Endothelial cell of umbilical vein (primary cell): Measurements from ENCODE around the gene PTPN12. TPM values are rescaled to one million over a fixed set of nuclear protein-coding genes. Genes with fewer than 3 reads are reported as not detected.

ENCODE experiments used
- BruUV-seq: library from RNA; stranded (reverse); fragments of 400-500 nt; replicated peaks from 2 replicates; lab custom pipeline; 2021; lab: Mats Ljungman, UMichigan
- CTCF ChIA-PET: fragments of 300-600, 350-600 bp; sonication (Branson Sonifier 250); formaldehyde crosslinking; loops from one replicate; lab custom pipeline; 2021; ENCODE audit warnings: antibody characterized with exemption, inconsistent platforms; lab: Charles Lee
- POLR2A ChIA-PET: fragments of 300-600, 350-600 bp; sonication (Branson Sonifier 250); formaldehyde crosslinking; loops from one replicate; lab custom pipeline; 2021; ENCODE audit warnings: antibody characterized with exemption, inconsistent platforms; lab: Charles Lee
- DNase-seq: peaks from one replicate; pipeline ENCODE4 v3.0.0-alpha.2; 2011; ENCODE audit warnings: low read depth, low spot score
- FAIRE-seq: peaks from 2 replicates; lab custom pipeline; 2011; peaks lifted over from hg19 to GRCh38; lab: Jason Lieb, UNC
- H2AFZ ChIP-seq: 2 replicates; pipeline ENCODE4 v1.6.0; 2012; ENCODE audit warnings: low read depth, low read length, control low read depth, inconsistent platforms
- H3K27ac ChIP-seq: 2 replicates; pipeline ENCODE4 v1.5.1; 2011; ENCODE audit warnings: low read depth, mild to moderate bottlenecking, control low read depth, low read length, moderate library complexity; ENCODE audit not compliant: insufficient read depth
- H3K27me3 ChIP-seq, 2 experiments: 2 replicates each; pipeline versions ENCODE4 v1.6.0 to v1.6.1; 2011; ENCODE audit warnings: low read length in 2 of 2, mixed read lengths in 1 of 2; ENCODE audit not compliant: control insufficient read depth in 2 of 2, insufficient read depth in 2 of 2
- H3K36me3 ChIP-seq, 2 experiments: 2 replicates in 1 of 2; 3 replicates in 1 of 2; pipeline ENCODE4 v1.5.1; 2011; ENCODE audit warnings: low read length in 2 of 2, mild to moderate bottlenecking in 1 of 2, moderate library complexity in 1 of 2; ENCODE audit not compliant: control insufficient read depth in 2 of 2, insufficient read depth in 2 of 2; ENCODE audit errors: extremely low read depth in 1 of 2
- H3K4me1 ChIP-seq: 3 replicates; pipeline ENCODE4 v1.5.1; 2011; ENCODE audit warnings: mild to moderate bottlenecking, low read length; ENCODE audit not compliant: control insufficient read depth, insufficient read depth; ENCODE audit errors: extremely low read depth
- H3K4me2 ChIP-seq: 2 replicates; pipeline ENCODE4 v1.6.1; 2011; ENCODE audit warnings: low read length, control low read depth, mixed read lengths; ENCODE audit not compliant: insufficient read depth
- H3K4me3 ChIP-seq, 3 experiments: fragments of 200-600 bp in 1 of 3; sonication (generic), shearing (Covaris generic) in 1 of 3; replicated peaks in 1 of 3; 2 replicates each; pipeline ENCODE4 v1.5.1; 2011 to 2016; ENCODE audit warnings: control low read depth in 3 of 3, low read length in 3 of 3, mild to moderate bottlenecking in 2 of 3, inconsistent platforms in 1 of 3, low read depth in 1 of 3, moderate library complexity in 1 of 3; ENCODE audit not compliant: insufficient read depth in 1 of 3
- H3K79me2 ChIP-seq: 2 replicates; pipeline ENCODE4 v1.6.0; 2012; ENCODE audit warnings: low read length, inconsistent platforms; ENCODE audit not compliant: control insufficient read depth, insufficient read depth
- H3K9ac ChIP-seq: replicated peaks from 2 replicates; pipeline ENCODE3; 2011; ENCODE audit warnings: low read length, control low read depth; ENCODE audit not compliant: insufficient read depth; ENCODE audit errors: extremely low read depth
- H3K9me1 ChIP-seq: replicated peaks from 3 replicates; pipeline ENCODE4 v1.6.0; 2011; ENCODE audit warnings: mild to moderate bottlenecking, low read length; ENCODE audit not compliant: control insufficient read depth, insufficient read depth; ENCODE audit errors: extremely low read depth
- H3K9me3 ChIP-seq: replicated peaks from 2 replicates; pipeline ENCODE4 v1.5.1; 2012; ENCODE audit warnings: low read length, inconsistent platforms; ENCODE audit not compliant: control insufficient read depth, insufficient read depth
- H4K20me1 ChIP-seq: replicated peaks from 2 replicates; pipeline ENCODE3; 2011; ENCODE audit warnings: mild to moderate bottlenecking, low read length; ENCODE audit not compliant: control insufficient read depth, insufficient read depth; ENCODE audit errors: extremely low read depth
- CTCF ChIP-seq, 2 donors: IDR thresholded peaks; 1 replicate in 1 of 2; 2 replicates in 1 of 2; pipeline ENCODE4 v1.5.1; 2011; ENCODE audit warnings: low read length in 2 of 2, mild to moderate bottlenecking in 2 of 2, moderate library complexity in 2 of 2, control low read depth in 1 of 2, inconsistent platforms in 1 of 2, low read depth in 1 of 2; ENCODE audit not compliant: insufficient read depth in 1 of 2; ENCODE audit errors: extremely low read depth in 1 of 2
- EZH2 ChIP-seq: IDR thresholded peaks from 2 replicates; pipeline ENCODE4 v1.6.1; 2012; ENCODE audit warnings: borderline replicate concordance, low read depth, mild to moderate bottlenecking, moderate library complexity, low read length, inconsistent platforms; ENCODE audit not compliant: severe bottlenecking
- FOS ChIP-seq: IDR thresholded peaks from 2 replicates; pipeline ENCODE4 v1.6.1; 2011; ENCODE audit warnings: mild to moderate bottlenecking, low read length, moderate library complexity, borderline replicate concordance; ENCODE audit not compliant: insufficient read depth
- GATA2 ChIP-seq: IDR thresholded peaks from 2 replicates; pipeline ENCODE4 v1.7.0; 2011; ENCODE audit warnings: low read depth, mild to moderate bottlenecking, moderate library complexity, mixed read lengths, low read length; ENCODE audit not compliant: insufficient read length, insufficient read depth
- JUN ChIP-seq: IDR thresholded peaks from 2 replicates; pipeline ENCODE4 v1.6.1; 2011; ENCODE audit warnings: borderline replicate concordance, low read depth; ENCODE audit not compliant: insufficient read length, insufficient read depth
- MYC ChIP-seq: IDR thresholded peaks from one replicate; pipeline ENCODE4 v1.6.1; 2011; ENCODE audit warnings: mild to moderate bottlenecking, low read depth, low read length
- POLR2A ChIP-seq: IDR thresholded peaks from 2 replicates; pipeline ENCODE4 v1.6.1; 2012; ENCODE audit warnings: low read depth, mild to moderate bottlenecking, control low read depth, low read length
- POLR2AphosphoS5 ChIP-seq: IDR thresholded peaks from 2 replicates; pipeline ENCODE4 v1.6.1; 2012; ENCODE audit warnings: low read depth, mild to moderate bottlenecking, control low read depth, low read length, moderate library complexity; ENCODE audit not compliant: insufficient read depth
- dilution Hi-C: fragments of 300-500 bp; cut with MboI; formaldehyde crosslinking; loops from one replicate; pipeline ENCODE4 v1.15.0; 2019; ENCODE audit warnings: low sequenced_read_pairs; ENCODE audit not compliant: extremely low pct_ligation_motif_present
- intact Hi-C: fragments of 100-400 bp; cut with micrococcal nuclease; formaldehyde crosslinking; loops from one replicate; pipeline ENCODE4 v1.10.0; 2022
- polyA plus RNA-seq, 4 experiments: library from polyadenylated mRNA; depleted of rRNA in 3 of 4; stranded (reverse) in 3 of 4; unstranded in 1 of 4; fragments of >200 nt; gene quantifications; 2 replicates each; pipeline versions ENCODE4 v1.2.1 to v1.2.3, GENCODE V29; 2011 to 2012; ENCODE audit warnings: missing spikeins in 1 of 4
- total RNA-seq: library from RNA; stranded (reverse); gene quantifications from 2 replicates; pipeline ENCODE4 v1.2.3, GENCODE V29; 2021
- TF ChIP-seq, protein P1 (sequence below): IDR thresholded peaks from 2 replicates; pipeline ENCODE4 v1.6.1; 2011; ENCODE audit not compliant: insufficient read depth, insufficient read length

PTPN12 gene
- total and polyA plus RNA-seq, 2 donors (not counting 3 experiments of a cell fraction or from before 2014, with no cell fraction given), result 30.6 to 137 TPM

DNA sequence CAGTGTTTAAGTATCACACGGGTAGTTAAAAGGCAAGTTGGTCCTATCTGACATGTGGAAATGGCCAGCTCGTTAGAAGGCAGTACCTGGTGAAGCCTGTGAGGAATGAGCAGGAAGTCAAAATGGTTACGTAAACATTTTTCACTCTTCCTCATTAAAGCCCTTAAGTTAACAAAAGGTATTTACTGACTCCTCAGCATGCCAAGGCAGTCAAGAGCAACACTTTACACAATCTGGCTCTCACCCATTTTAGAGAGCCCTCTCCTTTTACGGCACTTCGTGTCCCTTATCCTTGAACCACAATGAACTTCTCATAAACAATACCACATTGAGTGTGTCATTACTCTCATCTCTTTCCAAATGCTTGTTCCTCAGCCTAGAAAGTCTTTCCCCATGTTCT, 148.1 kb downstream of the PTPN12 start:
- DNase-seq, result no peak
- Histone ChIP-seq H3K27ac (no peak overlapping the region), H3K9me1 (no peaks in the 10 kb centered on the region), H3K9me3 (no peaks in the 10 kb centered on the region), H3K4me2 (no peak overlapping the region), H2AFZ (no peak overlapping the region), H3K36me3 (no peaks in the 10 kb centered on the region), H3K4me3 (no peak overlapping the region), H3K9ac (no peak overlapping the region), H3K27me3 (no peaks in the 10 kb centered on the region), H3K79me2 (peaks cover 2% of the 10 kb centered on the region), H3K4me1 (no peaks in the 10 kb centered on the region), H4K20me1 (no peaks in the 10 kb centered on the region)
- ChIA-PET POLR2A (interaction anchor here (1.2 kb wide), 1 partner anchor 11 kb away, joined by 3 read pairs; the partner anchor contains the start of gene RSBN1L), CTCF (interaction anchor here (1.4 to 1.5 kb wide), 2 partner anchors 11 to 34 kb away, joined by 4 read pairs; partner anchors contain the start of gene RSBN1L)
- no TSS peak for BruUV-seq
- TF ChIP-seq JUN, result no peak
- TF ChIP-seq, protein P1, sequence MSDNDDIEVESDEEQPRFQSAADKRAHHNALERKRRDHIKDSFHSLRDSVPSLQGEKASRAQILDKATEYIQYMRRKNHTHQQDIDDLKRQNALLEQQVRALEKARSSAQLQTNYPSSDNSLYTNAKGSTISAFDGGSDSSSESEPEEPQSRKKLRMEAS, result no peak
- TF ChIP-seq MYC, result no peak
- no peak for TF ChIP-seq FOS
- TF ChIP-seq POLR2A, result no peak
- no peak for TF ChIP-seq GATA2
- no peak for TF ChIP-seq POLR2AphosphoS5
- no peak for TF ChIP-seq CTCF (IDR thresholded peaks at IDR 0.05; ENCODE audit: extremely low read depth in 1 of 2, insufficient read depth in 1 of 2, low read depth in 1 of 2, low read length in 2 of 2)
- TF ChIP-seq EZH2, result no peak
- dilution Hi-C loops, result no loop called here
- no peak for FAIRE-seq
- intact Hi-C loops, result no loop called here
